HG03354 (cell line): Measurements from ENCODE around the gene THEMIS2.
"Not testable (repeated sequence)": the region's sequence is repeated elsewhere in the genome, so short reads cannot be mapped to it uniquely, and the experiment has no call there.

Source experiments
- ATAC-seq: cut with Tn5 transposase; IDR thresholded peaks from one replicate; pipeline ENCODE4 v1.9.1; 2021; ENCODE audit warnings: mild to moderate bottlenecking; ENCODE audit not compliant: unreplicated experiment, poor library complexity, severe bottlenecking

The THEMIS2 gene

DNA sequence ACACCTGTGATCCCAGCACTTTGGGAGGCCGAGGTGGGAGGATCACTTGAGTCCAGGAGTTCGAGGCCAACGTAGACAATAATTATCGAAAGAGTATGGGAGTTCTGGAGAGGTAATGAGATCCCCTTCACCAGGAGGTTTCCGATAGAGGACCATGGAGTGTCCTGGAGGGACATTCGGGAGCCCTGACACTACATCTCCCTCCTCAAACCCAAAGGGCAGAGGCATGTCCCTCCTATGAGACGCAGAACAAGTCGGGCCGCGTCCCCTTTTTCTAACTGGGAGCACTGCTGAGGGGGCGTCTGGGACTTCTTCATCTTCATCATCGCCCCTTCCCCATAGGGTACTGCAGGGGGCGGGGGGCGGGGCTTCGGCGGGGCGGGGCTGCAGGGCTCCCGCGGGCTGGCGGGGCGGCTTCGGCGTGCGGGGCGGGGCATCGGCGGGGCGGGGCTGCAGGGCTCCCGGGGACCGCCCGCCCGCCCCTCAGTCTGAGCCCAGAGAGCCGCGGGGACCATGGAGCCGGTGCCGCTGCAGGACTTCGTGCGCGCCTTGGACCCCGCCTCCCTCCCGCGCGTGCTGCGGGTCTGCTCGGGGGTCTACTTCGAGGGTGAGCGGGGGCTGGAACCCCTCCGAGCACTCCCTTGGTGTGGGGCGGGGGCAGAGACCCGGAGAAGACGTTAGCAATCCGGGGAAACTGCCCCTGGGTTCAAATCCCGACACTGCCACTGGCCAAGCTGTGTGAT, at the start of gene THEMIS2:
Gene THEMIS2 (plus strand): TSS at position 486 of the 743 bp plus-strand sequence. CDS start 28 bp downstream, at position 514.
- peak; percentile 34 for ATAC-seq

DNA sequence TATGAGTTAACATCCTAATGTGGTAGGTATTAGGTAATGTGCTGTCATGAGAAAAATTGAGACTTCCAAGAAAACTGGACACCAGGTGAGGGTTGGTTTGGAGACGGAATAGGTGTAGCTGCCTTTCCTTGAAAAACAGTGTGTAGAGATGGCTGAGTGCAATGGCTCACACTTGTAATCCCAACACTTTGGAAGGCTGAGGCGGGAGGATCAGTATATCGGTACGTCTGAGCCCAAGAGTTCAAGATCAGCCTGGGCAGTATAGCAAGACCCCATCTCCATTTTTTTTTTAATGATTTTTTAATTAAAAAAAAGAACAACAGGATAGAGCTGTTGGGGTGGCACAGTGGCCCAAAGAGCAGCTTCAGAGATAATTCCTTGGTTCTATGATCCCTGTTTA, 48.6 kb upstream of the THEMIS2 start:
- ATAC-seq = no peak

DNA sequence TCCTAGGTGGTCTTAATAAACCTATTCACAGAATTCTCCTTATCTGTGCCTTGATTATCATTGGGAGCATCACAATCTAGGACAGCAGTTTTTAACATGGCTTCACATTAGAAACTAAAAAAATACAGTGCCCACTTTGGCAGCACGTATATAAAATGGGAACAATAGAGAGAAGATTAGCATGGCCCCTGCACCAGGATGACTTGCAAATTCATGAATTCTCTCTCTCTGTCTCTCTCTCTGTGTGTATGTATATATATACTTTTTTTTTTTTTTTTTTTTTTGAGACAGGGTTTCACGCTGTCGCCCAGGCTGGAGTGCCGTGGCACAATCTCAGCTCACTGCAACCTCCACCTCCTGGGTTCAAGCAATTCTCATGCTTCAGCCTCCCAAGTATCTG, 47.9 kb upstream of the THEMIS2 start:
- ATAC-seq = no peak

DNA sequence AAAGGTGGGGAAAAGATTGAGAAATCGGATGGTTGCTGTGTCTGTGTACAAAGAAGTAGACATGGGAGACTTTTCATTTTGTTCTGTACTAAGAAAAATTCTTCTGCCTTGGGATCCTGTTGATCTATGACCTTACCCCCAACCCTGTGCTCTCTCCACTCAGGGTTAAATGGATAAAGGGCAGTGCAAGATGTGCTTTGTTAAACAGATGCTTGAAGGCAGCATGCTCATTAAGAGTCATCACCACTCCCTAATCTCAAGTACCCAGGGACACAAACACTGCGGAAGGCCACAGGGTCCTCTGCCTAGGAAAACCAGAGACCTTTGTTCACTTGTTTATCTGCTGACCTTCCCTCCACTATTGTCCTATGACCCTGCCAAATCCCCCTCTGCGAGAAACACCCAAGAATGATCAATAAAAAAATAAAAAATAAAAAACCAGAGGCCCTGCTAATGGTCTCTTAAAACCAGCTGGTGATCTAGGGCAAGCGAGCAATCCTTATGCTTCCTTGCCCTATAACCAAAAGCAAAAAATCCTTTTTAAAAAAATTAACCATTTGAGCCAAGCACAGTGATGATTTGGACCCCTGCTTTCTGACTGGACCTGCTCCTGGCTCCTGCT, 42.9 kb upstream of the THEMIS2 start:
- ATAC-seq = not testable (repeated sequence)

DNA sequence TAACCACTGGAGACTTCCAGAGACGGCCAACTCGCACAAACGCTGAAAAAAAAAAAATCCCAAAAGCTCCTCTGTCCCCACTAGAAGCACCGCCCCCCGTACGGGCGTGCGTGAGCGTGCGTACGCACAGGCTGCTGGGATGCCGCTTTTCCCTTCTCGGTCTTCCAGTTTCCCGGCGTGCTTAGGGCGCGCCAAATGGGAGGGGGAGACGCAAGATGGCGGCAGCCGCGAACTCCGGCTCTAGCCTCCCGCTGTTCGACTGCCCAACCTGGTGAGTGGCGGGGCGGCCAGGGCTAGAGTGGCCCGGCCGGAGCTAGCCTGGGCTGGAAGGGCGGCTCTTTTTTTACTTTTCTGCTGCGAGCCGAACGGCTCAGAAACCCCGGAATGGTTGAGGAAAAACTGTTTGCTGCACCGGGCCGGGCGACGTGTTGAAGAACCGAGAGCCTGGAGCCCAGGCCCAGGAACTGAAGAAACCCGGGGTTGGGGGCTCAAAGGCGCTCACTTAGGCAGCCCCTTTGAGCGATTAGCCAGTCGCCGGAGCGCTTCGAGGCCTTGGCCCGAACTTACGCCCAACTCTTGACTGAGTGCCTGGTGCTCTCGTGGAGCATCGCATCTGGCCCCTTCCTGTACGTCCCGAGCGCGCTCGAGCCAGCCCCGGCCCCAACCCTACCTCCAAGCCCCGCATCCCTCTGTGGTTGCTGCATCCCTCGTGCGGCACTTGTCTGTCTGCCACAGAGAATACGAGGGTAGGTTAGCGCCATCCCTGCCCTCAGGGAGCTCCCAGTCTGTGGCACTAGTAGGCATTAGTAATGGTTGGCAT, 41.5 kb upstream of the THEMIS2 start, which contains the start of gene PPP1R8:
Gene PPP1R8 (plus strand): TSS at position 162 of the 820 bp plus-strand sequence. CDS start 54 bp downstream, at position 216.
- peak; percentile 94 for ATAC-seq

DNA sequence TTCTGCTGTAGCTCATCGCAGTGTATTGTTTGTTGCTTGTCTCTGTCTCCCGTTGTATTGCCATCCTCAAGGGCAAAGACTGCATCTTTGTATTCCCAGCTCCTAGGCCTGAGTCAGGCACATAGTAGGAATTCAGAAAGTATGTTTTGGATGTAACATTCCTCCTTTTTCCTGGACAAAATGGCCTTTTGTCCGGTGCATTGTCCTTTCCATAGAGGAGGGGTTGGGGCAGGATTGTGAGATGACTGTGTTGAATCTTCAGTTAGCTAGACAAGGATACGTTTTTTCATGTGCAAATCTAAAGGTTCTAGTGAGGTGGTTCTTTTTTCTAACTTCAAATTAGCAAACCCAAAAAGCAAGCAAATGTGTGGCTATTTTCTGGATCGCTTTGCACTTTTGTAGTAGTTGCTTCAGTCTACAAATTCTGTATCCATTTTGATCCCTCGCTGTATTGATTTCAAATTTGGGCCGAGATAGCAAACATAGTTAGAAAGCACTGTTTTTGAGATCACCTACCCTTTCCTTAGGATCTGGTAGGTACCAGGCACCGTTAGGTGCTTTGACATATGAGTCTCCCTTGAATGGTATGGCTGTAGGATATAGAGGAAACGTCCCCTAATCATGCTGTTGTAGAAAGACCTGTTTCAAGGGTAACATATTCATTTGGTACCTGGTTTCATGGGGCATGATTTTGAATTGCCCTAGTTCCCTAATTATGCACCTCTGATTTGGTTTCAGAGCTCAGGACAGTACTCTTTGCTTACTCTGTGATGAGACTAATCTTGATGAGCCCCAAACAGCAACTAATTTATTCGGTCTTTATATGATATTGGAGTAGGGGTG, 40.6 kb upstream of the THEMIS2 start:
- no peak for ATAC-seq

DNA sequence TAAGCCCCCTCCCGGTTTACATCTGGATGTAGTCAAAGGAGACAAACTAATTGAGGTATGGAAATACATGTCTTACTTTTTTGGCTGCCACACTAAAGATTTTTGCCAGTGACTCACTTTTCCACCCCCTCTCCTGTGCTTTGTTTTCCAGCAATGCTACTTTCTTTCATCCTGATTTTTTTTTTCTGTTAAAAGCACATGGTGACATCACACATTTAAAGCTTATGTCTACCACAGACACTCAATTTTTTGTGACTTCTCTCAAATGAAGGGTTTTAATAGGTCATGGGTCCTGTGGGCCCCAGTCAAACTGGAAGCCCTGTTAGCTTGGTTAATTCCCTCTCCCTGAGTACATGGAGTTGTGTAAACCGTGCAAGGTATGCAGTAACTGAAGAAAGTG, 39.6 kb upstream of the THEMIS2 start:
- no peak for ATAC-seq

DNA sequence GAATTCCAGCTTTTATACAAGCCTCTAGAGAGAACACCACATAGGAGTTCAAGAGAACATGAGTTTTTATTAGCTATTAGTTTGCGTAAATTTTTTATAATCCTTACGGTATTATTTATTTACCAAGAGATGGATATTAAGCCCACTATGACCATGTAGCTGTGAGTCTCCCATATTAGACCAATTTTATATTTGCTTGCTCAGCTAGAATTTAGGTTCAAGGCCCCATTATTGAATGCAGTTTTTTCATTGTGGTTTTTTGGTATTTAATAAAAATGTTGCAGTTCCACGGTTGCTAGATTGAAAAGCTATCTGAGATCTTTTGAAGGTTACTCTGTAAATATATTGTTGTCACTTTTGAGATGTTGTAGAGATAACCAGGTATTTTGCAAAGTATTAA, 38.9 kb upstream of the THEMIS2 start:
- no peak for ATAC-seq

DNA sequence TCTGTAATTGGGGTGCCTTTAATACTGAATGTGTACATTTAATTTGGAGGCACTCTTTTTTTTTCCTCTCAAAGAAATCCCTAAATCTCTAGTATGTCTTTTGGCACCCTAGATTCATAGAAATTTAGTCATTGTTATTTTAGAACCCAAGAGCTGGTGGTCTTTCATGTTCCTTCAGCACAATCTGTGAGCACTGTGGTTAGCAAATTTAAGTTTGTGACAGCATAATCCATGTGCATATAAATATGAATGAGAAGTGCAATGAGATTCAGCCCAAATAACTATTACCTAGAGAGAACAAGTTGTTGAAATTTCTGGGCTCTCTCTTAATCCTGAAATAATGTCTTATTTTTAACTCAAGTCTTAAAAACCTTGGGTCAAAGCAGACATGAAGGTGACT, 37.3 kb upstream of the THEMIS2 start:
- ATAC-seq = no peak

DNA sequence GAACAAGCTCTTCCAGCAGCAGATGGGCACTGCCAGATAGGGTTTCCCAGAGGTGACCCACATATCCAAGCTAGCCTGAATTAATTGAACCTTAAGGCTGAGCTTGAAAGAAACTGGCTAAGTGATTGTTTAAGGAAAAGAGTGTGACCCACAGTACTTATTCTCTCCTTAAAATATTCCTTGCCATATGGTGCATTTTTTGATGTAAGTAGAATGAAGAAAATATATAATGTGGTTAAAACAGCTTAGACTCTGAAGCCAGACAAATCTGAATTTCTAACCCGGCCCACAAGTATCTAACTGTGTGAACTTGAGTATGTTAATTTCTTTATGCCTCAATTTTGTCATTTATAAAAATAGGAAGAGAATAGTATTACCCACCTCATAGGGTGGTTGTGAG, 36.8 kb upstream of the THEMIS2 start:
- ATAC-seq = no peak

DNA sequence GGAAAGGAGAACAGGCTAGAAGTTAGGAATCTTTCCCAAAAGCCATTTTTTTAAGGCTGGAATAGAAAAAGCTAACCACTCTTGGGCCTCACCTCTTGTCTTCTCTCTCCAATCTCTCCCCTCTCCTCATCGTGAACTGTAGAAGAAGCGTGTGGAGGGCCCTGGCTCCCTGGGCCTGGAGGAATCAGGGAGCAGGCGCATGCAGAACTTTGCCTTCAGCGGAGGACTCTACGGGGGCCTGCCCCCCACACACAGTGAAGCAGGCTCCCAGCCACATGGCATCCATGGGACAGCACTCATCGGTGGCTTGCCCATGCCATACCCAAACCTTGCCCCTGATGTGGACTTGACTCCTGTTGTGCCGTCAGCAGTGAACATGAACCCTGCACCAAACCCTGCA, 22.4 kb upstream of the THEMIS2 start:
- ATAC-seq = no peak

DNA sequence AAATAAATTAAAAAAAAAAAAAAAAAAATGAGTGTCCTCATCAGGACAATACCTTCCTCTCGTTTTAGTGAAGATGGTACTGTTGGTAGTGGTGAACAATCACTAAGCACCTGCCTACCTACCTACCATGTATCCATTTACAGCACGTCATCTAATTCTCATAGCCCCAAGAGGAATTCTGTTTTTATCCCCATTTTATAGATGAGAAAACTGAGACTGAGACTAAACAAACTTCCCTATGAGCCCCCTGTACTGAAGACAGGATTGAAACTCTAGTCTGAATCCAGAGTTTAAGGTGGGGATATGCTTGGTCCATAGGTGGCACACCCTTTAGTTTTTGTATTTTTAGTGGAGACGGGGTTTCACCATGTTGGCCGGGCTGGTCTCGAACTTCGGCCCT, 17.3 kb upstream of the THEMIS2 start:
- ATAC-seq = no peak

DNA sequence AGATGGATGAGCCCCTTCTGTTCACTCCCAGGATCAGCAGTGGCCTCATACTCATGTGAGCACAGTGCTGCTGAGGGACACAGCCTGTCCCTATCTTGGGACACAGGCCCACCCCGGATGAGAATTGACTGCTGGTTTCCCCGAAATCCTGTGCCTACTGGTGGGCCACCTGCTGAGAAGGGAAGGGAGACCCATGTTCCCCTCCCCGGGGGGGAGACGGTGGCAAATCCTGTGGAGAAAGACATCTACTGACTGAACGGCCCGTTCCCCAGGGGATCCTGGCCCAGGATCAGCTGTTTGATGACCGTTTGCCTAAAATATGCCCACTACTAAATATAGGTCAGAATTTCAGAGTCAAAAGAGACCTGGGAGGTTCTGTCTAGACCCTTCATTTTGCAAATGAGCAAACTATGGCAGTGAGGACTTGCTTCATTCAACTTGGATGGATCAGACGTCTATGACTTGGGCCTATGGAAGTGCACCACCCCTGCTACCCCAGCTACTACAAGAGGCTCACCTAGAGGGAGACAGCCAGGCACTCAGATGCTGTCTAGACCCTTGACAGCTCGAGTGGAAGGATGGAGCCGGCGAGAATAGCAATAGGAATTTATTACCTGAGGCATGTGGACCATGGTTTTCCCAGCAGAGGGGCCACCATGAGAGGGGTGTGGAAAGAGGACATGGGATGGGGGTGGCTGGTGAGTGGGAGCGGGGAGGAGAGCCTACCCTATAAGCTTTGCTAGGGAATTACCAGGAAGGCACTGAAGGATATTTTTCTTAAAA, 15.6 kb upstream of the THEMIS2 start:
- no peak for ATAC-seq

DNA sequence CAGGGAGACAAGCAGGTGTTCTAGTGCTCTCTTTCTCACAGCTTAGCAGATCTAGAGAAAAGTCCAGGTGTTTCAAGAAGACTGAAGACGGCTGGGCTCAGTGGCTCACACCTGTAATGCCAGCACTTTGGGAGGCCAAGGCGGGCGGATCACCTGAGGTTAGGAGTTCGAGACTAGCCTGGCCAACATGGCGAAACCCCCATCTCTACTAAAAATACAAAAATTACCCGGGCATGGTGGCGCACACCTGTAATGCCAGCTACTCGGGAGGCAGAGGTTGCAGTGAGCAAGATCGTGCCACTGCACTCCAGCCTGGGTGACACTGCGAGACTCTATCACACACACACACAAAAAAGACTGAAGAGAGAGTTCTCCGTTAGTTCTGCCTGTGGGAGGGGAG, 14.8 kb upstream of the THEMIS2 start:
- ATAC-seq = not testable (repeated sequence)

DNA sequence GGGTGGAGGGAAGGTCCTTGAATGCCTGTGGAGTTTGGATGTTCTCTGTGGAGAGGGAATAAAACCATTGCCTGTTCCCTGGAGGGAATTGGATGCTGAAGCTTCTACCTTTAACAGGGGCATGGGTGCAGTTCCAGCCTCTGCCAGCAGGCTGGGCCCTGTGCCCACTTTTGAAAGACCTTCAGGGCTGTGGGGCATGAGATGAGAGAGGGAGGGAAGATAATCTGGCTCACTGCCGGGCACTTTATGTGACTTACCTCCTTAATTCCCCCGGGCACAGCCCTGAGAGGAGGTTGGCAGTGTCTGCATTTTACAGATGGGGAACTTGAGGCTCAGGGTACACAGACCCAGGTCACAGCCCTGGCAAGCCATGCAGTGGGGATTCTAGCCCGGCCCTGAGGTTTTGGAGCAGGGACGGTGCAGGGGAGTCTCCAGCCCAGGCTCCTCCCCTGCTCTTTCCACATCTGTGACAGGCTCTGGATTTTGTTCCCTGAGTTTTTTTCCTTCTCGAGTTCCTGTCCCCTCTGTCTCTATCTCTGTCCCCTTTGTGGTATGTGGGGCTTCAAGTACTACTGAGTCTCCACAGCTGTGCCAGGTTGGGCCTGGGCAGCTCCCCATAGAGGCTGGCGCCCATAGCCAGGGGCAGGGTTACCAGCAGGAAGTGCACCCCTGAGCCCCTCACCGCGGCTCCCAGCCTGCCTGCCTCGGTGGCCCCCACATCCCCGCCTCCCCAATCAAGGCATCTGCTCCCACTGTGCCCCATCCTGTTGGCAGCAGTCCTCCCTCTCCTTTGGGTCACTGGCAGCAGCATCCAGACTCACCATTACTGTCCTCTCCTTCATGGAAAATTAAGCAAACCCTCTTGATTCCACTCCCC, 14.0 kb upstream of the THEMIS2 start:
- peak; percentile 60 for ATAC-seq

DNA sequence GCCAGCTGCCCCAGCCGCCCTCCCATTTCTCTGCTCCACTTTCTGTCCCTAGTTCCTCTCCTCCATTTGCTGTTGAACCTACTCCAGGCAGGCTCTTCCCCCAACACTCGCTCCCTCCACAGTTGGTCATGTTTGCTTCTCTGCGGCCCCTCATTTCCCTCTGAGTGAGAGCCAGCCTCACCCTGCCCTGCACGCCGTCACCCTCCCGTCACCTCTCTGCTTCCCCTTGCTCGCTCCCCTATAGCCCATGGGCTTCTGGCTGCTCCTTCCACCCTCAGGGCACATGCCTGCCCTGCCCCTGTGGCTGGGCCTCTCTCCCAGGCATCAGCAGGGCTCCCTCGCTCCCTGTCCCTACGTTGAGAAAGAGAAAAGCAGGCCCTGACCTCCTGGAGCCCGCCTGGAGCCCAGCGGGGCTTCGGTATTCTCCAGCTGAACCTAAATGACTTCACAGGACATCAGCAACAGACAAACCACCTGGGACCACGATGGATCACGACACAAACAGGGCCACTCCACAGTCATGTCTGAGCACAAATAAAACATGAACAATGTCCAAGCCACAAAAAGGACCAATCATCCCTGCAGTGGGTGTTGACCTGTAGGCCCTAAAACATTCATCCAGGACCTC, 13.3 kb upstream of the THEMIS2 start:
- ATAC-seq = no peak

DNA sequence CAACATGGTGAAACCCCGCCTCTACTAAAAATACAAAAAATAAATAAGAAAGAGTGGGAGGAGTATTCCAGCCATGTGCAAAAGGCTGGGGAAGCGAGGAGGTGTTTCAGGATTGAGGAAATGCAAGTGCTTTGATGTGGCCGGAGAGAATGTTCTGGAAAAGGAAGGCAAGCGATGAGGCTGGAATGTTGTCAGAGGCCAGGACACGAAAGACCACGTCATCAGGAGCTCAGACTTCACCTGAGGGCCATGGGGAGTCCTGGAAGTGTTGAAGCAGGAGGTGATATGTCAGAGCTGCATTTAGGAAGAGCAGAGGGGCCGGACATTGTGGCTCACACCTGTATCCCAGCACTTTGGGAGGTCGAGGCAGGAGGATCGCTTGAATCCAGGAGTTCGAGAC, 10.9 kb upstream of the THEMIS2 start:
- no peak for ATAC-seq

DNA sequence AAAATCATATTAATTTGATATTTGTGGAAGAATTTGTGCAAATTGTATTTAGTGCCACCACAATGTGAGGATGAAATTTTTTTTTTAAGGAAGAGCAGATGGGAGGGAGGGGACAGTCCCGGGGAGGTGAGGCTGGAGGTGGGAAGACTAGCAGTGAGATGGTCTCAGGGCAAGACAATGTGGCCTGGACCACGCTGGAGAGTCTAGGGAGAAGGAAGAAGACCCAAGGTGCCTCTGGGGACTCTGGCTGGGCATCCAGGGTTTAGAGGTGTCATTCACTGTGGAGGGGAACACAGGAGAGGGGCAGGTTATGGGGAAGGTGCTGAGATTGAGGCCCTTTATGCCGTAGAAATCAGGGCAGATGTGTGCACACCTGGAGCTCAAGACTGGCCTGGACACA, 10.3 kb upstream of the THEMIS2 start:
- ATAC-seq = no peak
